ENCODE measurements around the gene COPE. TPM values are rescaled to one million over a fixed set of nuclear protein-coding genes. Genes with fewer than 3 reads are reported as not detected.

COPE gene
- total RNA-seq, 4 donors from 2014 or later, result 205 to 257 (median 224) TPM

DNA sequence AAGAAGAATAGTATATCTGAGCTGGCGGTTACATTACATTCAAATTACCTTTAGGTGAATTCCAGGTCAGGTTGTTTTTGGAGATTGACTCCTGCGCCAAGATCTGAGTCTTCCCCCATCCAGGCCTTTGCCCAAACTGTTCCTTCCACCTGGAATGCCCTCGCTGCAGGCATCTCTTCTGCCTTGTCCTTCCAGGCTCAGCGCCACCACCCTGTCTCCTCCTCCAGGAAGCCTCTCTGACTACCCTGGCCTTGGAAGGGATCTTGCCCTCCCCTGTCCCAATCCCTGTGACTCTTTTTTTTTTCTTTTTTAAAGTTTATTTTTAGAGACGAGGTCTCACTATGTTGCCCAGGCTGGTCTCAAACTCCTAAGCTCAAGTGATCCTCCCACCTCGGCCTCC is 23.5 kb upstream of the COPE start:
- Histone ChIP-seq H3K9me3 (no peaks in the 10 kb centered on the region), H3K4me1 (peaks cover 0 to 16% (median 5%) of the 10 kb centered on the region in 4 donors), H3K4me3 (no peak overlapping the region), H3K36me3 (peaks cover 0 to 9% (median 0%) of the 10 kb centered on the region in 3 donors), H3K27ac (no peak overlapping the region), H3K27me3 (no peaks in the 10 kb centered on the region)
- DNase-seq, result no peak
- TF ChIP-seq, protein P1, sequence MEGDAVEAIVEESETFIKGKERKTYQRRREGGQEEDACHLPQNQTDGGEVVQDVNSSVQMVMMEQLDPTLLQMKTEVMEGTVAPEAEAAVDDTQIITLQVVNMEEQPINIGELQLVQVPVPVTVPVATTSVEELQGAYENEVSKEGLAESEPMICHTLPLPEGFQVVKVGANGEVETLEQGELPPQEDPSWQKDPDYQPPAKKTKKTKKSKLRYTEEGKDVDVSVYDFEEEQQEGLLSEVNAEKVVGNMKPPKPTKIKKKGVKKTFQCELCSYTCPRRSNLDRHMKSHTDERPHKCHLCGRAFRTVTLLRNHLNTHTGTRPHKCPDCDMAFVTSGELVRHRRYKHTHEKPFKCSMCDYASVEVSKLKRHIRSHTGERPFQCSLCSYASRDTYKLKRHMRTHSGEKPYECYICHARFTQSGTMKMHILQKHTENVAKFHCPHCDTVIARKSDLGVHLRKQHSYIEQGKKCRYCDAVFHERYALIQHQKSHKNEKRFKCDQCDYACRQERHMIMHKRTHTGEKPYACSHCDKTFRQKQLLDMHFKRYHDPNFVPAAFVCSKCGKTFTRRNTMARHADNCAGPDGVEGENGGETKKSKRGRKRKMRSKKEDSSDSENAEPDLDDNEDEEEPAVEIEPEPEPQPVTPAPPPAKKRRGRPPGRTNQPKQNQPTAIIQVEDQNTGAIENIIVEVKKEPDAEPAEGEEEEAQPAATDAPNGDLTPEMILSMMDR (IDR thresholded peaks at IDR 0.05), result no peak
- TF ChIP-seq POLR2A (IDR thresholded peaks at IDR 0.05), result no peak

DNA sequence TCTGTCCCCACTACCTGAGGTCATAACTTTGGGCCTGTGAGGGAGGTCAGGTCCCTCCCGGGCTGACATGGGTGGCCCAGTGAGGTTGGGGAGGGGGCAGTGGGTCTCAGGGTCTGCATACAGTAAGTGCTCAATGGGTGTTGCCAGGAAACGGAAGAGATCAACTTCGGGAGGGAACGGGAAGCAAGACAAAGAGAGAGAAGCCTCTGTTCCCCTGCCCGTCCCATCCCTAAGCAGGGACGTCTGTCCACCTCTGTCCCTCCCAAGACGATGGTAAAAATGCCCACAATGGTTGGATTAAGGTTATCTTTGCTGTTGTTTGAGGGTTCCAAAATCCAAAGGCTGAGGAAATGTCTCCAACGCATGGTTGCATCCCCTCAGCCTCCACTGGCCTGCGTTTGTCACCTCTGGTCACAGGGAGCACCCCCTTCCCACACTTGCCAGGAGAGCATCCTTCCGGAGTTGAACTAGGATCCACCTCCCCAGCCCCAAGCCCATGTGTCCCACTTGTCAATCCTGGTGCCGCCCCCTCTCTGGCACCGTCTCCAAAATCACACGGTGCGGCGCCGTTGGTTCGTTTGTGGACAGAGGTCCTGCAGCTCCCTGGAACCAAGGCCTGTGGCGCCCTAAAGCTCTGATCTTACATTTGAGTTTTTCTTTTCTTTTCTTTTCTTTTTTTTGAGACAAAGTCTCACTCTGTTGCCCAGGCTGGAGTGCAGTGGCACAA is 22.6 kb upstream of the COPE start:
- no peak for DNase-seq
- no peaks in the 10 kb centered on the region for H3K27me3 ChIP-seq
- H3K36me3 ChIP-seq, result peaks cover 0 to 9% (median 0%) of the 10 kb centered on the region in 3 donors
- H3K4me3 ChIP-seq, result peak overlapping the region in 1 of 4 donors; percentile 24
- TF ChIP-seq, protein P1 (IDR thresholded peaks at IDR 0.05), result no peak
- TF ChIP-seq POLR2A (IDR thresholded peaks at IDR 0.05), result no peak
- H3K9me3 ChIP-seq, result no peaks in the 10 kb centered on the region
- peaks cover 0 to 16% (median 5%) of the 10 kb centered on the region in 4 donors for H3K4me1 ChIP-seq
- H3K27ac ChIP-seq, result peak overlapping the region in 2 of 4 donors; percentile 1 to 70

DNA sequence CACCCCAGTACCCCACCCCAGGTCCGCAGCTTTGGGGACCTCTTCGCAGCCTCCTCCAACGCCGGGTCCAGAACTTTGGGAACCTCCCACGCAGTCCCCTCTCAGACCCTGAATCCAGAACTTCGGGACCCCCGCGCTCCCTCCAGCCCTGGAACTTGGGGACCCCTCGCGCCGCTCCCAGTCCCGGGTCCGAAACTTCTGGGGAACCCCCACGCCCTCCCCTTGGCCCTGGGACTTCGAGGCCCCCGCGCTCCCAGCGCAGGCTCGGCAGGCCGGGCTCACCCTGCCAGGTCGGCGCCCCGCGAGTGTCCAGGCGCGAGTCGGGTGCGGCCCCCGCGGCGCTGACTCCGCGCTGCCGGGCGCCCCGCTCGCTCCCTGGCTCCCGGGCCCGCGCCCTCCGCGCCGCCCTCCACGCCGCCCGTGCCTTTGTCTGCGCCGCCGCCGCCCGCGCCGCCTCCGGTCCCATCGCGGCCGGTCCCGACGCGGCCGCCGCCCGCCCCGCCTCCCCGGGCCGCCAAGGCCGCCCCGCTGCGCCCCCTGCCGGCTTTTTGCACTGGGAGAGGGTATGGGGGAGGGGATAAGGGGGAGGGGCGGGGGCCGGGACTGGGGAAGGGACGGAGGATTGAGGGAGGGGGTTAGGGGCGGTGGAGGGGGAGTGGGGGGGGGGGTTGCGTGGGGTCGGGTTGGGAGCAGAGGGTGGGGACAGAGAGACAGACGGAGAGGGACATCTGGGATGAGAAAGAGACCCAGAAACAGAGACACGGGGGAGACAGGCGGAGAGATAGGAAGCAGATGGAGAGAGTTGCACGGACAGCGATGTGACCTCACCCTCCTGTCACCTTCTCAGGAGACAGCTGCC is 21.8 kb upstream of the COPE start, which contains the start of gene HOMER3:
TSS of gene HOMER3 (minus strand) at position 449 of the 859 bp plus-strand sequence. CDS start 2,235 bp downstream, outside the sequence.
- H3K36me3 ChIP-seq, result peaks cover 0 to 9% (median 0%) of the 10 kb centered on the region in 3 donors
- TF ChIP-seq, protein P1 (IDR thresholded peaks at IDR 0.05), result peak in 4 of 6 experiments; percentile 22 to 47 (median 34)
- TF ChIP-seq POLR2A (IDR thresholded peaks at IDR 0.05), result no peak
- H3K27ac ChIP-seq, result peak within 1 kb of the TSS; percentile 20 to 70 (median 41)
- no peaks in the 10 kb centered on the region for H3K27me3 ChIP-seq
- peaks cover 0 to 16% (median 5%) of the 10 kb centered on the region in 4 donors for H3K4me1 ChIP-seq
- H3K9me3 ChIP-seq, result no peaks in the 10 kb centered on the region
- H3K4me3 ChIP-seq, result peak within 1 kb of the TSS; percentile 45 to 71 (median 64)
- DNase-seq, result peak; percentile 75 to 88 (median 86)

DNA sequence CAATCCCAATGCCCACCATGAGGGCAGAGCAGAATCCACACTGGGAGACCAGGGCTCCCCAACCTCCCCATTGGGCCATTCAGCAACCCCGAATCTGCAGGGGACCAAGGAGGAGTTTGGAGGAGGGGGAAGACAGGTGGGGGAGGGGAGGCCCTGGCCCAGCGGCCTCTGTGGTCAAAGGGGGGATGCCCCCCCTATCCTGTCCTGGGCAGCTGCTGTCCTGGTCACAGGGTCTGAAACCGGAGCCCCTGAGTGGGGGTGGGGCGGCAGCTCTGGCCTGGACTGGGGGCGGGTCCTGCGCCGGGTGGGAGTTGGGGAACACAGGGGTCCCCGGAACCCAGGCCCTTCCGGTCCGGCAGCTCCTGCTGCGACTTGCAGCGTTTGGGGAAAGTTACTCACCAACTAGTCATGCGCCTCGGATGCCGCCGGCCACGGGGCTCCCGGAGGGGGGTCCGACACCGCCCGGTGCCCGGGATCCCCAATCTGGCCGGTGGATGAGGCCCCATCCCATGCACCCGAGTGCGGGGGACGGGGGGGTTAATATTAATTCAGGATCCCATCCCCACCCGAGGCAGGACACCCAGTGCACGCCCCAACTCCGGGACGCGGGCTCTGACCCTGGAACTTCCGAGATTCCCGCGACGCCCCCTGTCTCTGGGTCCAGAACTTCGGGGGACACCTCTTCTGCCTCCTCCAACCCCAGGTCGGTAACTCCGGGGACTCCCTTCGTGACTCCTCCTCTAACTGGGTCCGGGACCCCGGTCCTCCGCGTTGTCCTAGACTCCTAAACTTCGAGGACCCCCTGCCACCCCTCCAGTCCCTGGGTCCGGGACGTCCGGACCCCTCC is 21.0 kb upstream of the COPE start:
- TF ChIP-seq, protein P1 (IDR thresholded peaks at IDR 0.05), result no peak
- TF ChIP-seq POLR2A (IDR thresholded peaks at IDR 0.05), result no peak

DNA sequence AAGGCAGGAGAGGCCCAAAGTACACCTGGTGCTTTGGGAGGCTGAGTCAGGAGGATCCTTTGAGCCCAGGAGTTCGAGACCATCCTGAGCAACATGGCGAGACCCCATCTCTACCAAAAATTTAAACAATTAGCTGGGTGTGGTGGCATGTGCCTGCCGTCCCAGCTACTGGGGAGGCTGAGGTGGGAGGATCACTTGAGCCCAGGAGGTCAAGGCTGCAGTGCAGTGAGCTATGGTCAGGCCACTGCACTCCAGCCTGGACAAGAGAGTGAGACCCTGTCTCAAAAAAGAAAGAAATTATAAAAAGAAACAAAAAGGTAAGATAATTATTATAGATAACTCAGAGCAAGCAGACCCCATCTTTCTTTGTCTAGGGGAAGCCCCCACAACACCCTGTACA is 20.0 kb upstream of the COPE start:
- peaks cover 0 to 16% (median 5%) of the 10 kb centered on the region in 4 donors for H3K4me1 ChIP-seq
- no peak overlapping the region for H3K27ac ChIP-seq
- peaks cover 0 to 10% (median 0%) of the 10 kb centered on the region in 3 donors for H3K36me3 ChIP-seq
- no peak for DNase-seq
- no peaks in the 10 kb centered on the region for H3K27me3 ChIP-seq
- H3K9me3 ChIP-seq, result no peaks in the 10 kb centered on the region
- H3K4me3 ChIP-seq, result no peak overlapping the region
- no peak for TF ChIP-seq POLR2A (IDR thresholded peaks at IDR 0.05)
- TF ChIP-seq, protein P1 (IDR thresholded peaks at IDR 0.05), result no peak

More for the DNA sequence above, 21.0 kb upstream of the COPE start:
- H3K27ac ChIP-seq, result peak overlapping the region; percentile 20 to 70 (median 41)
- H3K4me3 ChIP-seq, result peak overlapping the region; percentile 45 to 71 (median 64)
- H3K27me3 ChIP-seq, result no peaks in the 10 kb centered on the region
- peaks cover 0 to 16% (median 5%) of the 10 kb centered on the region in 4 donors for H3K4me1 ChIP-seq
- H3K9me3 ChIP-seq, result no peaks in the 10 kb centered on the region
- peak in 2 of 3 donors; percentile 59 to 64 for DNase-seq
- peaks cover 0 to 9% (median 0%) of the 10 kb centered on the region in 3 donors for H3K36me3 ChIP-seq
